Endodermal cell (in vitro differentiated cells): ENCODE results near the gene UBA52. TPM values are rescaled to one million over a fixed set of nuclear protein-coding genes. Genes with fewer than 3 reads are reported as not detected.

Source experiments
- DNase-seq: peaks from one replicate; pipeline ENCODE4 v3.0.0-alpha.2; 2017
- H3K27ac ChIP-seq: 2 replicates; pipeline ENCODE4 v1.5.1; 2013; ENCODE audit warnings: mild to moderate bottlenecking, low read depth, low read length, moderate library complexity
- H3K27me3 ChIP-seq: 2 replicates; pipeline ENCODE4 v1.6.1; 2013; ENCODE audit warnings: mild to moderate bottlenecking, low read length, moderate library complexity; ENCODE audit not compliant: insufficient read depth, control insufficient read depth, poor library complexity, severe bottlenecking
- H3K36me3 ChIP-seq: 2 replicates; pipeline ENCODE4 v1.7.0; 2013; ENCODE audit warnings: mild to moderate bottlenecking, low read length, moderate library complexity; ENCODE audit not compliant: control insufficient read depth, insufficient read depth
- H3K4me1 ChIP-seq: one replicate; pipeline ENCODE4 v1.7.0; 2013; ENCODE audit warnings: low read length; ENCODE audit not compliant: control insufficient read depth, insufficient read depth
- H3K4me3 ChIP-seq: 2 replicates; pipeline ENCODE4 v1.5.1; 2013; ENCODE audit warnings: mild to moderate bottlenecking, low read length, moderate library complexity
- H3K9ac ChIP-seq: 2 replicates; pipeline ENCODE4 v1.6.1; 2013; ENCODE audit warnings: mild to moderate bottlenecking, low read length, moderate library complexity; ENCODE audit not compliant: poor library complexity, severe bottlenecking; ENCODE audit errors: extremely low read depth
- H3K9me3 ChIP-seq: 2 replicates; pipeline ENCODE4 v1.6.1; 2013; ENCODE audit warnings: mild to moderate bottlenecking, low read length, moderate library complexity; ENCODE audit not compliant: control insufficient read depth
- H3K27ac Mint-ChIP-seq: 2 replicates; pipeline ENCODE4 v1.8.0; 2020; ENCODE audit warnings: mixed read lengths
- H3K27me3 Mint-ChIP-seq: 2 replicates; pipeline ENCODE4 v1.8.0; 2021; ENCODE audit warnings: mild to moderate bottlenecking, mixed read lengths; ENCODE audit not compliant: insufficient read depth
- H3K36me3 Mint-ChIP-seq: 2 replicates; pipeline ENCODE4 v1.8.0; 2020; ENCODE audit warnings: low read depth, mixed read lengths
- H3K4me1 Mint-ChIP-seq: 2 replicates; pipeline ENCODE4 v1.8.0; 2020; ENCODE audit warnings: mixed read lengths
- H3K4me3 Mint-ChIP-seq: 2 replicates; pipeline ENCODE4 v1.8.0; 2020; ENCODE audit warnings: mild to moderate bottlenecking, moderate library complexity, mixed read lengths
- H3K9me3 Mint-ChIP-seq: 2 replicates; pipeline ENCODE4 v1.8.0; 2020; ENCODE audit warnings: mild to moderate bottlenecking, mixed read lengths
- CTCF ChIP-seq: fragments of 200-600 bp; sonication (generic); conservative IDR thresholded peaks from 2 replicates; pipeline ENCODE4 v1.5.0; 2021; ENCODE audit warnings: antibody characterized with exemption, mild to moderate bottlenecking
- WGBS, 2 experiments: methylation state at CpG; one replicate each; pipeline versions ENCODE4 v1.1.5 to v1.1.7; 2013; ENCODE audit warnings: missing lambda C conversion rate in 2 of 2, mixed read lengths in 1 of 2; ENCODE audit not compliant: insufficient coverage in 1 of 2, insufficient read length in 1 of 2; 5-methylcytosine and 5-hydroxymethylcytosine counted together
- total RNA-seq, 2 donors: library from RNA; stranded (reverse); fragmentation: NEBNext Ultra II Directional in 1 of 2; extraction: Animal tissue kit (Norgen Biotek cat#: 25700) in 1 of 2; gene quantifications; 2 replicates in 1 of 2; 3 replicates in 1 of 2; pipeline ENCODE4 v1.2.1, GENCODE V29; 2021

The UBA52 gene
- total RNA-seq, 2 donors from 2014 or later, result 1,143 to 1,222 TPM

GRCh38 chr19:18593367-18594095, 21.9 kb downstream of the UBA52 start:
- Mint-ChIP-seq H3K27ac (peak overlapping the region; percentile 79), H3K27me3 (no peaks in the 10 kb centered on the region), H3K36me3 (peaks cover 5% of the 10 kb centered on the region), H3K4me1 (peaks cover 16% of the 10 kb centered on the region), H3K9me3 (no peaks in the 10 kb centered on the region), H3K4me3 (peak overlapping the region; percentile 53)
- DNase-seq, result peak; percentile 85
- TF ChIP-seq CTCF, result no peak
- Histone ChIP-seq H3K27ac (no peak overlapping the region), H3K36me3 (peaks cover 9% of the 10 kb centered on the region), H3K9me3 (no peaks in the 10 kb centered on the region), H3K27me3 (no peaks in the 10 kb centered on the region), H3K9ac (peak overlapping the region; percentile 59), H3K4me3 (peak overlapping the region; percentile 72), H3K4me1 (peaks cover 3% of the 10 kb centered on the region)
- WGBS, 2 experiments, result 36% methylated on average over 14 to 21 of the region's 25 CpGs

- peaks cover 3% of the 10 kb centered on the region for H3K4me1 ChIP-seq
- no peaks in the 10 kb centered on the region for H3K27me3 ChIP-seq
- DNase-seq, result peak; percentile 92
- peak overlapping the region; percentile 85 for H3K27ac Mint-ChIP-seq
- H3K9me3 ChIP-seq, result no peaks in the 10 kb centered on the region
- no peak overlapping the region for H3K27ac ChIP-seq
- H3K9ac ChIP-seq, result peak overlapping the region; percentile 59
- H3K4me3 Mint-ChIP-seq, result peak overlapping the region; percentile 53
- peaks cover 16% of the 10 kb centered on the region for H3K4me1 Mint-ChIP-seq
- H3K36me3 Mint-ChIP-seq, result peaks cover 5% of the 10 kb centered on the region
- peak overlapping the region; percentile 77 for H3K4me3 ChIP-seq
- H3K27me3 Mint-ChIP-seq, result peaks cover under 1% of the 10 kb centered on the region
- 2% methylated on average over 24 to 48 of the region's 54 CpGs for WGBS, 2 experiments
- peak; percentile 89 for TF ChIP-seq CTCF
- peaks cover 9% of the 10 kb centered on the region for H3K36me3 ChIP-seq
- H3K9me3 Mint-ChIP-seq, result no peaks in the 10 kb centered on the region
Measured at GRCh38 chr19:18594096-18594823, 22.6 kb downstream of the UBA52 start.

- WGBS, 2 experiments, result 58 to 67% methylated on average over 9 to 26 of the region's 26 CpGs
- Mint-ChIP-seq H3K9me3 (no peaks in the 10 kb centered on the region), H3K27me3 (peaks cover 2% of the 10 kb centered on the region), H3K27ac (peak overlapping the region; percentile 85), H3K4me3 (peak overlapping the region; percentile 53), H3K36me3 (peaks cover 5% of the 10 kb centered on the region), H3K4me1 (peaks cover 16% of the 10 kb centered on the region)
- Histone ChIP-seq H3K9ac (no peak overlapping the region), H3K27ac (no peak overlapping the region), H3K9me3 (no peaks in the 10 kb centered on the region), H3K27me3 (no peaks in the 10 kb centered on the region), H3K4me1 (peaks cover 3% of the 10 kb centered on the region), H3K36me3 (peaks cover 9% of the 10 kb centered on the region), H3K4me3 (peak overlapping the region; percentile 77)
- no peak for TF ChIP-seq CTCF
- DNase-seq, result peak; percentile 65
Measured at GRCh38 chr19:18594824-18595373, 23.2 kb downstream of the UBA52 start.
